Measurements from ENCODE around the gene PRKN. TPM values are rescaled to one million over a fixed set of nuclear protein-coding genes. Genes with fewer than 3 reads are reported as not detected.

Gene PRKN
- total RNA-seq, 1 experiment from 2014 or later = 1.2 TPM

DNA sequence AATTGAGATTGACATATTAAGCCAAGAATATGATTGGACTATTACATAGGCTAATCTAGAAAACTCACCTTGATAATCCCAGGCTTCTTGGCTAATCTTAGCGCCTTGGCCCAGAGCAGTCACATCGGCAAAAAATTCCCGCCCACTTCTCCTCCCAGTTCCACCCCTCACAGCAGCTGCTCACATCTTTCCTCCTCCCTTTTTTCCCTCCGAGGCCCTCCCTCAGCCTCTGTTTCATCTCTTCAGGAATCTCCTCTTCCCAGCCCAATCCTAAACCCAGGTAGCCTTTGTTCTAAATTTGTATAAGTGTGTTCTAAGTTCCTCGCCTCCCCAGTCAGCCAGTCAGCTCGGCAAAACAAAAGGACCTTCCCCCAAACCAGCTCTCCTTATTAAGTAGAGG is 184.3 kb downstream of the PRKN start:
- CTCF ChIA-PET = no interaction called here
- BruUV-seq (replicated peaks) = no TSS peak
- POLR2A ChIA-PET (ENCODE audit: low non-redundant PET) = no interaction called here
- TF ChIP-seq EZH2 (IDR thresholded peaks at IDR 0.05; ENCODE audit: borderline replicate concordance, low read depth, low read length, poor library complexity, severe bottlenecking) = no peak
- TF ChIP-seq, protein P1, sequence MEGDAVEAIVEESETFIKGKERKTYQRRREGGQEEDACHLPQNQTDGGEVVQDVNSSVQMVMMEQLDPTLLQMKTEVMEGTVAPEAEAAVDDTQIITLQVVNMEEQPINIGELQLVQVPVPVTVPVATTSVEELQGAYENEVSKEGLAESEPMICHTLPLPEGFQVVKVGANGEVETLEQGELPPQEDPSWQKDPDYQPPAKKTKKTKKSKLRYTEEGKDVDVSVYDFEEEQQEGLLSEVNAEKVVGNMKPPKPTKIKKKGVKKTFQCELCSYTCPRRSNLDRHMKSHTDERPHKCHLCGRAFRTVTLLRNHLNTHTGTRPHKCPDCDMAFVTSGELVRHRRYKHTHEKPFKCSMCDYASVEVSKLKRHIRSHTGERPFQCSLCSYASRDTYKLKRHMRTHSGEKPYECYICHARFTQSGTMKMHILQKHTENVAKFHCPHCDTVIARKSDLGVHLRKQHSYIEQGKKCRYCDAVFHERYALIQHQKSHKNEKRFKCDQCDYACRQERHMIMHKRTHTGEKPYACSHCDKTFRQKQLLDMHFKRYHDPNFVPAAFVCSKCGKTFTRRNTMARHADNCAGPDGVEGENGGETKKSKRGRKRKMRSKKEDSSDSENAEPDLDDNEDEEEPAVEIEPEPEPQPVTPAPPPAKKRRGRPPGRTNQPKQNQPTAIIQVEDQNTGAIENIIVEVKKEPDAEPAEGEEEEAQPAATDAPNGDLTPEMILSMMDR (conservative IDR thresholded peaks at IDR 0.05; ENCODE audit: low read depth, low read length) = no peak
- Histone ChIP-seq H3K27ac (ENCODE audit: low read depth, low read length, poor library complexity, severe bottlenecking) (no peak overlapping the region), H3K9me3 (ENCODE audit: low read depth, low read length, poor library complexity, severe bottlenecking) (no peaks in the 10 kb centered on the region), H3K27me3 (replicated peaks; ENCODE audit: insufficient read depth, low read depth, low read length, poor library complexity) (no peaks in the 10 kb centered on the region), H3K4me1 (ENCODE audit: insufficient read depth, low read length, poor library complexity, severe bottlenecking) (no peaks in the 10 kb centered on the region), H3K4me3 (ENCODE audit: low read depth, low read length, poor library complexity, severe bottlenecking) (no peak overlapping the region), H3K36me3 (ENCODE audit: insufficient read depth, low read length, poor library complexity, severe bottlenecking) (no peaks in the 10 kb centered on the region)
- intact Hi-C loops (cut with micrococcal nuclease; ENCODE audit: unreplicated experiment) = no loop called here
- DNase-seq (ENCODE audit: low spot score) = no peak

DNA sequence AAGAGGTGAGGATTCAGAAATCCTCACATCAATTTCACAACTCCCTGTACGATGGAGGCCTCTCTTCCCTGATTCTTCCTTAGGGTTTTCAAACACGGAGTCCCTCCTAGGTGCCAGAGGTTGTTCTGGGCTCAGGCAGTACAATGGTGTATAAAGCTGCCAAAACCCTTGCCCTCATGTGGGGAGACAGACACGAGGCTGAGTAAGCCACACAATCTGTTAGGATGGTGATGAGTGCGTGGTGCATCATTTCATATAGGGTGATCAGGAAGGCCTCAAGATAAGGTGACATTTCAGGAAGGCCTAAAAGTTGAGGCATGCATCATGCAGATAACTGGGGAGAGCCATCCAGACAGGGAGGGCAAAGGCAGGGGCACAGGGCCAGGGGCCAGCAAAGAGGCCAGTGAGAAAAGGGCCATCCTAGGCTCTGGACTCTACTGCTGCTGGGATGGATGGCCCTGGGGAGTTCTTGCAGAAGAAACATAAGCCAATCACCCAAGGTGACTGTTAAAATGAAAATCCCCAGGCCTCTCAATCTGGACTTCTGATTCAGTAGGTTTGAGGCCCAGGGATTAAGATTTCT is 186.5 kb downstream of the PRKN start:
- Histone ChIP-seq H3K9me3 (ENCODE audit: low read depth, low read length, poor library complexity, severe bottlenecking) (no peaks in the 10 kb centered on the region), H3K36me3 (ENCODE audit: insufficient read depth, low read length, poor library complexity, severe bottlenecking) (no peaks in the 10 kb centered on the region), H3K4me1 (ENCODE audit: insufficient read depth, low read length, poor library complexity, severe bottlenecking) (no peaks in the 10 kb centered on the region), H3K27ac (ENCODE audit: low read depth, low read length, poor library complexity, severe bottlenecking) (no peak overlapping the region), H3K4me3 (ENCODE audit: low read depth, low read length, poor library complexity, severe bottlenecking) (no peak overlapping the region), H3K27me3 (replicated peaks; ENCODE audit: insufficient read depth, low read depth, low read length, poor library complexity) (no peaks in the 10 kb centered on the region)
- no peak for DNase-seq (ENCODE audit: low spot score)
- CTCF ChIA-PET = no interaction called here
- no TSS peak for BruUV-seq (replicated peaks)
- TF ChIP-seq, protein P1 (conservative IDR thresholded peaks at IDR 0.05; ENCODE audit: low read depth, low read length) = no peak
- TF ChIP-seq EZH2 (IDR thresholded peaks at IDR 0.05; ENCODE audit: borderline replicate concordance, low read depth, low read length, poor library complexity, severe bottlenecking) = no peak
- intact Hi-C loops (cut with micrococcal nuclease; ENCODE audit: unreplicated experiment) = no loop called here
- POLR2A ChIA-PET (ENCODE audit: low non-redundant PET) = no interaction called here

- H3K36me3 ChIP-seq (ENCODE audit: insufficient read depth, low read length, poor library complexity, severe bottlenecking) = no peaks in the 10 kb centered on the region
- POLR2A ChIA-PET (ENCODE audit: low non-redundant PET) = no interaction called here
- H3K4me3 ChIP-seq (ENCODE audit: low read depth, low read length, poor library complexity, severe bottlenecking) = no peak overlapping the region
- TF ChIP-seq EZH2 (IDR thresholded peaks at IDR 0.05; ENCODE audit: borderline replicate concordance, low read depth, low read length, poor library complexity, severe bottlenecking) = no peak
- TF ChIP-seq, protein P1 (conservative IDR thresholded peaks at IDR 0.05; ENCODE audit: low read depth, low read length) = no peak
- CTCF ChIA-PET = no interaction called here
- no peak overlapping the region for H3K27ac ChIP-seq (ENCODE audit: low read depth, low read length, poor library complexity, severe bottlenecking)
- intact Hi-C loops (cut with micrococcal nuclease; ENCODE audit: unreplicated experiment) = no loop called here
- no peak for DNase-seq (ENCODE audit: low spot score)
- H3K9me3 ChIP-seq (ENCODE audit: low read depth, low read length, poor library complexity, severe bottlenecking) = no peaks in the 10 kb centered on the region
- BruUV-seq (replicated peaks) = no TSS peak
- H3K27me3 ChIP-seq (replicated peaks; ENCODE audit: insufficient read depth, low read depth, low read length, poor library complexity) = no peaks in the 10 kb centered on the region
- H3K4me1 ChIP-seq (ENCODE audit: insufficient read depth, low read length, poor library complexity, severe bottlenecking) = no peaks in the 10 kb centered on the region
Measured at GRCh38 chr6:162539321-162539720, 188.2 kb downstream of the PRKN start.

All from A673 (cell line).